ENCODE results near the gene DSCAM. TPM values are rescaled to one million over a fixed set of nuclear protein-coding genes. Genes with fewer than 3 reads are reported as not detected.

DSCAM gene
- total and polyA plus RNA-seq, 2 donors (not counting 3 experiments of a cell fraction or from before 2014, with no cell fraction given): not detected

DNA sequence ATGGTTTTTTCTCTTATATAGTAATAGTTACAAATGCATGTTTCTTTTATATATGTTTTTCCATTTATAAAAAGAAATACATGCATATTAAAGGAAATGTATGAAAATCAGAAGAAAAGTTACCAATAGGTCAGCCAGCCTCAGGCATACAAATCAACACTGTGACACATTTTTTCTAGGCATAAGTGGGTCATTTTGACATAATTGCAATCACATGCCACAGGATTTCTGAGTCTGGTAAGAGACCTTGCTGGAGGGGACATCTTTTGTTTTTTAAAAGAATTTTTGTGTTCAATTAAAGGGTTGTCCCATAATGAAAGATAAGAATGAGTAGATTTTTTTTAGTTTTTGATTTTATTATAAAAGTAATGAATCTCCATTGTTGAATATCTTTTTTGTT lies 506.6 kb downstream of the DSCAM start:
- Histone ChIP-seq H3K79me2 (ENCODE audit: control insufficient read depth, insufficient read depth, low read length) (no peaks in the 10 kb centered on the region), H4K20me1 (replicated peaks; ENCODE audit: control insufficient read depth, extremely low read depth, insufficient read depth, low read length) (no peaks in the 10 kb centered on the region), H3K9ac (replicated peaks; ENCODE audit: extremely low read depth, insufficient read depth, low read length) (no peak overlapping the region), H3K4me1 (ENCODE audit: control insufficient read depth, extremely low read depth, insufficient read depth, low read length) (no peaks in the 10 kb centered on the region), H3K36me3 (ENCODE audit: control insufficient read depth in 2 of 2, extremely low read depth in 1 of 2, insufficient read depth in 2 of 2, low read length in 2 of 2) (no peaks in the 10 kb centered on the region), H3K9me3 (replicated peaks; ENCODE audit: control insufficient read depth, insufficient read depth, low read length) (no peaks in the 10 kb centered on the region), H3K4me3 (replicated peaks in 1 of 3; ENCODE audit: insufficient read depth in 1 of 3, low read depth in 1 of 3, low read length in 3 of 3) (no peak overlapping the region), H3K4me2 (ENCODE audit: insufficient read depth, low read length) (no peak overlapping the region), H3K27me3 (ENCODE audit: control insufficient read depth in 2 of 2, insufficient read depth in 2 of 2, low read length in 2 of 2) (no peaks in the 10 kb centered on the region), H3K27ac (ENCODE audit: insufficient read depth, low read depth, low read length) (no peak overlapping the region), H2AFZ (ENCODE audit: low read depth, low read length) (no peak overlapping the region), H3K9me1 (replicated peaks; ENCODE audit: control insufficient read depth, extremely low read depth, insufficient read depth, low read length) (no peaks in the 10 kb centered on the region)
- FAIRE-seq: no peak
- dilution Hi-C loops (cut with MboI; ENCODE audit: extremely low pct_ligation_motif_present, low sequenced_read_pairs): no loop called here
- intact Hi-C loops (cut with micrococcal nuclease): no loop called here
- no peak for TF ChIP-seq MYC (IDR thresholded peaks at IDR 0.05; ENCODE audit: low read depth, low read length)
- no peak for TF ChIP-seq POLR2A (IDR thresholded peaks at IDR 0.05; ENCODE audit: low read depth, low read length)
- TF ChIP-seq FOS (IDR thresholded peaks at IDR 0.05; ENCODE audit: borderline replicate concordance, insufficient read depth, low read length): no peak
- TF ChIP-seq, protein P1, sequence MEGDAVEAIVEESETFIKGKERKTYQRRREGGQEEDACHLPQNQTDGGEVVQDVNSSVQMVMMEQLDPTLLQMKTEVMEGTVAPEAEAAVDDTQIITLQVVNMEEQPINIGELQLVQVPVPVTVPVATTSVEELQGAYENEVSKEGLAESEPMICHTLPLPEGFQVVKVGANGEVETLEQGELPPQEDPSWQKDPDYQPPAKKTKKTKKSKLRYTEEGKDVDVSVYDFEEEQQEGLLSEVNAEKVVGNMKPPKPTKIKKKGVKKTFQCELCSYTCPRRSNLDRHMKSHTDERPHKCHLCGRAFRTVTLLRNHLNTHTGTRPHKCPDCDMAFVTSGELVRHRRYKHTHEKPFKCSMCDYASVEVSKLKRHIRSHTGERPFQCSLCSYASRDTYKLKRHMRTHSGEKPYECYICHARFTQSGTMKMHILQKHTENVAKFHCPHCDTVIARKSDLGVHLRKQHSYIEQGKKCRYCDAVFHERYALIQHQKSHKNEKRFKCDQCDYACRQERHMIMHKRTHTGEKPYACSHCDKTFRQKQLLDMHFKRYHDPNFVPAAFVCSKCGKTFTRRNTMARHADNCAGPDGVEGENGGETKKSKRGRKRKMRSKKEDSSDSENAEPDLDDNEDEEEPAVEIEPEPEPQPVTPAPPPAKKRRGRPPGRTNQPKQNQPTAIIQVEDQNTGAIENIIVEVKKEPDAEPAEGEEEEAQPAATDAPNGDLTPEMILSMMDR (IDR thresholded peaks at IDR 0.05; ENCODE audit: extremely low read depth in 1 of 2, insufficient read depth in 1 of 2, low read depth in 1 of 2, low read length in 2 of 2): no peak
- TF ChIP-seq GATA2 (IDR thresholded peaks at IDR 0.05; ENCODE audit: insufficient read depth, insufficient read length, low read depth, low read length): no peak
- TF ChIP-seq, protein P2, sequence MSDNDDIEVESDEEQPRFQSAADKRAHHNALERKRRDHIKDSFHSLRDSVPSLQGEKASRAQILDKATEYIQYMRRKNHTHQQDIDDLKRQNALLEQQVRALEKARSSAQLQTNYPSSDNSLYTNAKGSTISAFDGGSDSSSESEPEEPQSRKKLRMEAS (IDR thresholded peaks at IDR 0.05; ENCODE audit: insufficient read depth, insufficient read length): no peak
- no peak for TF ChIP-seq POLR2AphosphoS5 (IDR thresholded peaks at IDR 0.05; ENCODE audit: insufficient read depth, low read depth, low read length)
- no peak for TF ChIP-seq JUN (IDR thresholded peaks at IDR 0.05; ENCODE audit: borderline replicate concordance, insufficient read depth, insufficient read length, low read depth)
- TF ChIP-seq EZH2 (IDR thresholded peaks at IDR 0.05; ENCODE audit: borderline replicate concordance, low read depth, low read length, severe bottlenecking): no peak
- no TSS peak for BruUV-seq (replicated peaks)
- POLR2A ChIA-PET: no interaction called here
- no peak for DNase-seq (ENCODE audit: low read depth, low spot score)
- CTCF ChIA-PET: no interaction called here
